HG02642 (cell line): ENCODE measurements around the gene CSNK2A1.
A peak's percentile ranks its signal among the peaks of the same experiment; 100 is the strongest.

Source experiments
- ATAC-seq: cut with Tn5 transposase; IDR thresholded peaks from one replicate; pipeline ENCODE4 v1.9.1; 2021; ENCODE audit warnings: mild to moderate bottlenecking; ENCODE audit not compliant: unreplicated experiment, poor library complexity

The CSNK2A1 gene

DNA sequence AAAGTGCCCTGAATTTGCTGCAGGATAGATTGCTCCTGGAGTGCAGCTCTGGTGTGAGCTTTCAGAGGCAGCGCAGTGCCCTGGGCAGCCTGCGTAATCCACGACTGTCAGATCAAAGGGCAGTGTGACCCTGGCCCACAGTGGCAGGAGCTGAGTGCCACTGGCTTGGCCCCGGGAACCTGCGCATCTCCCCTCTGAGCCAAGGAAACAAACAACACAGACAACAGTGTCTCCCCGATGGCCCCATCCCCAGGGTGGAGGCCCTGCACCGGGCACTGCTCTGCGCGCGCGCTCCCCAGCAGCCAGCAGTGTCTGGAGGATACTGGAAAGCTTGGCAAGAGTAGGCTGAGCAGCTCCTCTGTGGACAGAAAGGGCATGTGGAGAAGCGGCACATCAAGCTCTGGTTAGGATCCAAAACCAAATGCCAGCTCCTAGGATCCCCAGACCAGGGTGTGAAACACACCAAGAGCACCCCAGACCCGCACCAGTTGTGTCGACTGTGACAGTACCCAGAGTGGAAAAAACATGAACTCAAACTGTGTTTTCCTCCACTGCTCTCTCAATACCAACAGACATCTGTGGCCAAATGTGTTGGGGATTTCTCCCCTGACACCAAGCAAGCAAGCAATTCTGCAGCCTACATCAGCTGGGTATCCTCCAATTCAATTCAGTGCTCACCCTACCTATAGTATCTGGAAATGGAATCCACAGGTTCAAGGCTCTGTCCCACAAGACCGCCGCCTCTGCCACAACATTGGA is 108.8 kb downstream of the CSNK2A1 start:
- ATAC-seq: no peak

DNA sequence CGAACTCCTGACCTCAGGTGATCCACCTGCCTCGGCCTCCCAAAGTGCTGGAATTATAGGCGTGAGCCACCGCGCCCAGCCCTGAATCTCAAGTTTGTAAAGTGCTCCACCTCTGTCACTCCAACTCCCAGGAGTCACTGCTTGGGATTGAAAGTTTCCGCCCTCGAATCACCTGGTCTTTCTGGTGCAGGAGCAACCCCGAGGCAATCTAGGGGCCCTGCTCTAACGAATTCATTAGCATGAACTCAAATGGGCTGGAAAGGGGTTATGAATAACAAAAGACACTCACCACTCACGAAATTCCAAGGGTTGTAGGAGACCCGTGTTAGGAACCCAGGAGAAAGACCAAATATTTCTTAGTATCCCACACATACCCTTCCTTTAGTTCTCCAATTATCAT is 109.4 kb downstream of the CSNK2A1 start:
- no peak for ATAC-seq

- ATAC-seq: peak; percentile 73
Measured at GRCh38 chr20:433300-433975, 110.2 kb downstream of the CSNK2A1 start.

DNA sequence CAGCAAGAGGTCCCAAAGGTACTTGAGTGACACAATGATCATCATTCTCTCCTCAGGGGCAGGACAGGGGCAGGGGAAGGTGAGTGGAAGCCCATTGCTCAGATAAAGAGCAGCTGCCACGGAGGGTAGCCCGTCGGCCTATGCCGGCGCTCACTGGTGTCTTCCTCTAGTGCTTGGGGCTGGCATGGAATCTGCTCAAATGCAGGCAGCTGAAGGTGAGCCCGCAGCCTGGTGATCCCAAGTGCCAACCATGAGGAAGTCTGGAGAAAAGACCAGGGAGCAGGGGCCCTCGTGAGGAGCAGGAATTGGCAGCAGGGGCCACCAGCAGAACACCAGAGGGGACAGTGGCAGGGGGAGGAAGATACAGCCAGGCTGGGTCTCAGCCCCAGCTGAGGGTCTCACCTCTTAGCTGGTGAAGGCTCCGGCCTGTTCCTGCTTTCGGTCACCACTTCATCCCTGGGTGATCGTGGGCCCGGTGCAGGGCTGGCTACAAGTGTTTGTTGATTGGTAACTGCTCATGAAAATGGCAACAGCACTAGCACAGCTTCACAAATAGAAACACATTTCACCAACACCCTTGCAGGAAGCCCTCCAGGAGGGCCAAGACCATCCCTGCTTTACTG is 110.8 kb downstream of the CSNK2A1 start:
- ATAC-seq: no peak

GRCh38 chr20:432208-432607 is 111.4 kb downstream of the CSNK2A1 start:
- ATAC-seq: no peak

DNA sequence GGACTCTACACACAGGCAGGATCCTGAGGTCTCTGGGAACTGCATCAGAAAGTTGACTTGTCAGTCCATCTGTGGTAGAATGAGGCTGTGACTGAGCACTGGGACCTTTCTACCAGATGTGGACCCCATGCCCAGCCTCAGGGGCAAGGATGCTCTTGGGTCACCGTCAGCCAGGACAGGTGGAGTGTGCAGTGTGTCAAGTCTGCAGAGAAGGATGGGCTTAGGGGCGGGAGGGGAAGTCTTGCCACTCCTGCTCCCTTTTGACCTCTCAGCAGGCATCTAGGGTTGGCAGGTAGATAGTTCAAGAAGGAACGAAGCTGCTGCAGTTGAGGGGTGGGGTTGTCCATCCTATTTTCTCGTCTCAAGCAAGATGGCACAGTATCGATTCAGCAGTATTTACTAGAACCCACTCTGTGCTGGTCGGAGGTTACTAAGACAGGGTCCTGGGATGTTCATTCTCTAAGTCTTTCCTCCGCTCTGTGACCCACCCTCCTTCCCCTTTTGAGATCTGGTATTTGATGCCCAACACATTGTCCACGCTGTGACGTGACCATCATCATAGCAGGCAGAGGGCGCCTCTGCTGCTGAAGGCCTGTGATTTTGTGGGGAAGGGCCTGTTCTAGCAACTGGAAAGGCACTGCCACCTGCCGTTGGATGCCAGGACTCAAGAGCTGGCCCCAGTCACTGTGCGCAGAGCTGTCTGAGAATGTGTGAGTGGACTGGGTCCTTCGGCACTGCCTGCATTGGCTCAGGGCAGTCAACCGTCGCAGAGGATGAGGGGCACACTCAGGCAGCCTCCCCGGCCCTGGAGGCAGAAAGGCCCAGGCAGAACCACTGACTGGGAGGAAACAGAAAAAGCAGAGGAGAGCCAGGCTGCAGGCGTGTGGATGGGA is 112.3 kb downstream of the CSNK2A1 start:
- ATAC-seq: no peak

- ATAC-seq: no peak
Measured at GRCh38 chr20:430091-430999, 113.2 kb downstream of the CSNK2A1 start.

DNA sequence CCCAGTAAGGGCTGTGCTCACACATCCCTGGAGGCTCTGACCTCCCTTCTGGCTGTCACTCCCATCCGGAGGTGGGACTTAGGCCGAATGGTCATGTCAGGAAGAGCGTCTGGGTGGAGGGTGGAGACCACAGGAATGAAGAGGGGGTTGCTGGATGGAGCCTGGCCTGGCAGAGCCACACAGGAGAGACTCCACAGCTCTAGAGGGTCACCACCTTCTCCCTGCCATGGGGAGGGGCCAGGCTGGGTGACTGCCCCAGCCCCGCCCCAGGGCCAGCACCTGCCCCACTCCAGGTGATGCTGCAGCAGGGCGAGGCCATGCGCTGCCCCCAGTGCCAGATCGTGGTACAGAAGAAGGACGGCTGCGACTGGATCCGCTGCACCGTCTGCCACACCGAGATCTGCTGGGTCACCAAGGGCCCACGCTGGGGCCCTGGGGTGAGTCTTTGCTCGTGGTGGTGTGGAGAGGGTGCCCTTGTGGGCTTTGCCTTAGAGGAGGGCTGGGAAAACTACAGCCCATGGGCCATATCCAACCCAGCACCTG is 114.9 kb downstream of the CSNK2A1 start:
- no peak for ATAC-seq

DNA sequence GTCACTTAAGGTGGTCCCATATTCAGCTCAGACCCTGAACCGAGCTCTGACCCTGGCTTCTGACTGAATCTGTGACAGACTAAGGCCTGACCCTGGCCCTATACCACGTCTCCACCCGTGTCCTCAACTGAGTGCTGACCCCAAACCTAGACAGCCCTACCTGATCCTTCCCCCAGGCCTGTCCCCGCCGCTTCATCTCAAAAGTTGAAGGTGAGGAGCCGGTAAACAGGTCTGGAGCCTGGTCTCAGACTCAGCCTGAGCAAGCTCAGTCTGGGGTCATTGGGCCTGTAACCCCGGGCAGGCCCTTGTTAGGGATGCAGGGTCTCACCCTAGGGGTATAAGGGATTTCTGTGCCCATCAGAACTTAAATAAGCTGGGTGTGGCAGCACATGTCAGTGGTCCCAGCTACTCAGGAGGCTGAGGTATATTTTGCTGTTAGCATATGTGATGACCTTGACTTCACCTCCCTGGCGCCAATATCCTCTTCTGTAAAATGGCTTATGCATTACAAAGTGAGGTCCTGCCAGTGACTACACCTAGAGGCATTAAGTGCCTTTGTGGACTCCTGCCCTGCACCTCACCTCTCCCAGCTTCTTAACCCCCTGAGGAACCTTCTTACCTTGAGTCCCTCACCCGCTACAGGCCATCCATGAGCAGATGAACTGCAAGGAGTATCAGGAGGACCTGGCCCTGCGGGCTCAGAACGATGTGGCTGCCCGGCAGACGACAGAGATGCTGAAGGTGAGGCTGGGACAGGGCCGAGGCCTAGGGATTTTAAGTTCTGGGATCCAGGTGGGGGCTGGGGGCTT is 115.5 kb downstream of the CSNK2A1 start:
- ATAC-seq: no peak

- ATAC-seq: no peak
Measured at GRCh38 chr20:427401-427800, 116.2 kb downstream of the CSNK2A1 start.

GRCh38 chr20:426566-426965 is 117.0 kb downstream of the CSNK2A1 start:
- ATAC-seq: no peak
